ENCODE data around the gene HOXC6.

Gene HOXC6

GRCh38 chr12:54044425-54045103 is 16.3 kb downstream of the HOXC6 start:
- DNase-seq: no peak

- DNase-seq: no peak
Measured at GRCh38 chr12:54045401-54045800, 17.2 kb downstream of the HOXC6 start.

GRCh38 chr12:54045868-54046521 is 17.8 kb downstream of the HOXC6 start:
- DNase-seq: no peak

GRCh38 chr12:54046809-54047159 is 18.5 kb downstream of the HOXC6 start:
- no peak for DNase-seq

- no peak for DNase-seq
Measured at GRCh38 chr12:54047160-54047963, 19.1 kb downstream of the HOXC6 start.

DNA sequence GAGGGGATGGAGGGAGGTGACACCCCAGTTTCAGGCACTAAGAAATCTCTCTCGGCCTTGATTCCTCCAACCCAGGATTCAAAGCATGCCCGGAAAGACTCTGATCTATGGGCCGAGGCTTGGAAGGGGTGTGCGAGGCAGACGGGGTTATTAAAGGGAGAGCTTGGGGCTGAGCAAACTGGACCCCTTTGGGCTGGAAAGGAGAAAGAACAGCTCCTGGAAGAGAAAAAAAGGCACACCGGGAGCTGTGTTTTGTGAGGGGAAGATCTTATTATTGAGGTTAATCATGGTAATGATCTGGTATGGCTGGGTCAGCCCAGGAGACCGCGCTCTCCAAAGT is 19.7 kb downstream of the HOXC6 start:
- DNase-seq: no peak

- DNase-seq: no peak
Measured at GRCh38 chr12:54048406-54049093, 20.3 kb downstream of the HOXC6 start.

DNA sequence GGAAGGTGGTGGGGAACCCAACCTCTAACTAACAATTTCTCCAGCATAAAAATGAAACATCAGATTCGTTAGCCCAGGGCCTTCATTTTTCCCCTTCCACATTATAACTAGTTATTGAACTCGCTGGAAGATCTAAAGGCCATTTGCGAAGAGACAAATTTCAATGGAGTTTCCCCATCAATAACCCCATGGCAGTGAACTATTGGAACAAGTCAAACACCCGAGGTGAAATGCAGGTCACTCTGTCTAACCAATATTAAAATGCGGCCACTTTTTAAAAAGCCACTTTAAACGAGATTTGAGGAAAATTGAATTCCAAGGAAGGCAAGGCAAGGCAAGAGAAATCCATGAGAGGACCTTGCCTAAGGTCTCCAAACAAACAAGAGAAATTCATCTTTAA is 20.9 kb downstream of the HOXC6 start:
- no peak for DNase-seq

GRCh38 chr12:54050482-54050810 is 22.2 kb downstream of the HOXC6 start:
- no peak for DNase-seq

DNA sequence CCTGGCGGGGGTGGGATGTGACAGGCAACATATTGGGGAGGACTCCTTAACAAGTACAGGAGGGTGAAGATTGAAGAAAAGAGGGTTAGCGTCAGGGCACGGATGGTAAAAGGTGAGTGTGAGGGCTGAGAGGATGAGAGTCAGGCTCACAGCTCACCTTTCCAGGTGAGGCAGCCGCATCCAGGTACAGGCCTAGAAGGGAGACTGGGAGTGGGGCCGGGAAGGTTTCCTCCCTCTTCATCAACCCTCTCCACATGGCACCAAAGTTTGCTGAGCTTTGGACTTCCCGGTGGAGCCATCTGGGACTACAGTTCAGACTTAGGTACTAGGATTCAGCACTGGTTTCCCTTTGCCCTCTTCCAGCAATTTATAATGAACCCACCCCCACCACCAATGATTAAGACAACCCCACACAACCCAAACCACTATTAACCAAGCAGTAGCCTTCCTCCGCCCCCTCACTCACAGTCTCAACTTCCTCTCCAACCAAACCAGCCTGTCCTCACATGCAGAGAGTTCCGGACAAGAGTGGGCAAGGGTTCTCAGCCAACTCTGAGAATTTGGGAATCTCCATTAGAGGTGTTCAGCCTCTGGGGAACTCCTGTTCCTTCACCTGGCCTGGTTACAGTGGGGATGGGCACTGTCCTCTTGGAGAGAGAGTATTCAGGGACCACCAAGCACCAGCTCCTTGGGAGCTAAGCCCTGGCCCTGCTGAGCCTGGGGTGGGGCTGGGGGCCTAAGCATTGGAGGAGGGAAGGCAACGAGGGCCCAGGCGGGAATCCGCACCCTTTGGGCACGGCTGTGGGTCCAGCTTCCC is 23.0 kb downstream of the HOXC6 start:
- DNase-seq: no peak

GRCh38 chr12:54051874-54052437 is 23.7 kb downstream of the HOXC6 start:
- no peak for DNase-seq

DNA sequence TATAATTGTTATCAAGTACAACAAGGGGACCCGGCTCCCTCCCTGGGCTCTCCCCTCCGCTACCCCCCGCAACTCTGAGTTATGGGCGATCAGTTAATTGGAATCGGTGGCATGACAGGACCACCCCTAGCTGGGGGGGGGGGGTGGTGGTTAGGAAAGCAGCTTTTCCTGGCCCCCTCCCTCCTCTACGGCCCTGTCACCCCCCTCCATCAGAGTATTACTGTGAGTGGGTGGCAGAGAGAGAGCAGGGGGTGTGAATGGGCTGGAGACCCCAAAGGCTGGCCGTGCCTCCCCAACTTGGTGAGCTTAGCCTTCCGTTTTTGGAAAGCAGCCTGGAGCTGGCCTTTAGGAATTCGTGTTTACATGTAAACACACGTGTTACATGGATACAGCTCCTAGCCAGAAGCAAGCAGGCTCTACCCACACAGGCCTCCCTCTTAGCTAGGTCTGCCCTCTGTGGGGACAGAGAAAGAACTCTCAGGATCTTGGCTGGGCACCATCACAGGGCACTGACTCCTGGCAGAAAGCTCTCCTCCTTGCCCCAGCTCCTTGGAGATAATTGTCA is 24.3 kb downstream of the HOXC6 start:
- DNase-seq: no peak

GRCh38 chr12:54053003-54053750 is 24.9 kb downstream of the HOXC6 start:
- no peak for DNase-seq

GRCh38 chr12:54053751-54054741 is 25.8 kb downstream of the HOXC6 start, which contains the start of gene HOXC4:
TSS of gene HOXC4 (plus strand) at chr12:54053835. CDS start at chr12:54053923, 88 bp downstream.
- no peak for DNase-seq

- DNase-seq: no peak
Measured at GRCh38 chr12:54054742-54055194, 26.5 kb downstream of the HOXC6 start.

- DNase-seq: no peak
Measured at GRCh38 chr12:54055552-54055951, 27.3 kb downstream of the HOXC6 start.

DNA sequence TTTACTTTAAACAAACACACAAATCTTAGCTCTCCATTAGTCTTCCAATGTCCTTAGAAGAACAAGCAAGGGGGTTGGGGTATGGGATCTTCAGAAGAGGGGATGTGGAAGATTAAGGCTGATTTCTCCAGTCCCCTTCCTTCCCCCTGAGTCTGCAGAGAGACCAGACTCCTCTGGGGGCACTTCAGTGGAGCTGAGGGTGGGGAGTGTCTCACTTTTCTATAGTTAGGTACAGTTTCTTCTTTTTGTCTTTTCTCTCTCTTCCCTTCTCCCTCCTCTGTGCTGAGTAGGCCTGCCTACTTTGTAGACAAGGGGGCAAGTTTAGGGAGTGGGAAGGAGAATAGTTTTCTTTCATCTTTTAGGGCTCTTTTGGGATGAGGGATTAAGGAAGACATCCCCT is 27.9 kb downstream of the HOXC6 start:
- no peak for DNase-seq

GRCh38 chr12:54058128-54058768 is 30.0 kb downstream of the HOXC6 start:
- DNase-seq: no peak

DNA sequence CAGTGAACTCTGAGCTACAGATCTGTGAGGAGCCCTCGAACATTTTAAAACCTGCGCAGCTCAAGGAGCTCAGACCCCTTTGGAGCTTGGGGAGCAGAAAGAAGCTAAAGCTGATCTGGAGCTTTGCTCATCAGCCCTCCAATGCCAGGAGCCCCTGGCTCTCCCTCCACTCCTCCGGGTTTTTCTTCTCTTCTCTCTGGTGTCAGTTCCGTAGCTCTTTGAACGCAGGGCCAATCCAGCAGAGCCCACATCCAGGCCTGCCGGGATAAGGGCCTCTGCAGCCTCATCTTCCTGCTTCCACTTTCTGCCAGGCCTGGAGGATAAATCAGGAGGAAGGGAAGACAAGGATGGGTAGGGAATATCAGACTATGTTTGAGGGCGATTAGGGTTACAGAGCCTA is 31.4 kb downstream of the HOXC6 start:
- no peak for DNase-seq
